Measurements from ENCODE around the gene USP44.

Gene USP44

GRCh38 chr12:95551305-95551704 is at the start of gene USP44:
USP44 (minus strand) TSS chr12:95551476; CDS start chr12:95534256, 17,220 bp downstream.
- H3K36me3 ChIP-seq (ENCODE audit: control insufficient read depth, insufficient read depth, low read length) = no peaks in the 10 kb centered on the region
- peaks cover 10% of the 10 kb centered on the region for H3K4me1 ChIP-seq (ENCODE audit: control insufficient read depth, insufficient read depth, low read length)
- H3K4me3 ChIP-seq (ENCODE audit: low read depth, low read length) = peak within 1 kb of the TSS; percentile 75
- H3K27me3 ChIP-seq (ENCODE audit: control insufficient read depth, insufficient read depth, low read length) = no peaks in the 10 kb centered on the region
- no peaks in the 10 kb centered on the region for H3K9me3 ChIP-seq (ENCODE audit: control insufficient read depth, insufficient read depth, low read length)
- peak within 1 kb of the TSS; percentile 89 for H3K9ac ChIP-seq (ENCODE audit: low read depth, low read length)

GRCh38 chr12:95600567-95600966 is 49.3 kb upstream of the USP44 start:
- Histone ChIP-seq H3K36me3 (ENCODE audit: control insufficient read depth, insufficient read depth, low read length) (no peaks in the 10 kb centered on the region), H3K9ac (ENCODE audit: low read depth, low read length) (no peak overlapping the region), H3K4me3 (ENCODE audit: low read depth, low read length) (no peak overlapping the region), H3K27me3 (ENCODE audit: control insufficient read depth, insufficient read depth, low read length) (no peaks in the 10 kb centered on the region), H3K4me1 (ENCODE audit: control insufficient read depth, insufficient read depth, low read length) (peaks cover 3% of the 10 kb centered on the region), H3K9me3 (ENCODE audit: control insufficient read depth, insufficient read depth, low read length) (no peaks in the 10 kb centered on the region)

- H3K9me3 ChIP-seq (ENCODE audit: control insufficient read depth, insufficient read depth, low read length) = no peaks in the 10 kb centered on the region
- H3K27me3 ChIP-seq (ENCODE audit: control insufficient read depth, insufficient read depth, low read length) = no peaks in the 10 kb centered on the region
- no peaks in the 10 kb centered on the region for H3K36me3 ChIP-seq (ENCODE audit: control insufficient read depth, insufficient read depth, low read length)
- peaks cover 7% of the 10 kb centered on the region for H3K4me1 ChIP-seq (ENCODE audit: control insufficient read depth, insufficient read depth, low read length)
- H3K4me3 ChIP-seq (ENCODE audit: low read depth, low read length) = no peak overlapping the region
- H3K9ac ChIP-seq (ENCODE audit: low read depth, low read length) = no peak overlapping the region
Observed at GRCh38 chr12:95599880-95600279, 48.6 kb upstream of the USP44 start.

- Histone ChIP-seq H3K36me3 (ENCODE audit: control insufficient read depth, insufficient read depth, low read length) (no peaks in the 10 kb centered on the region), H3K4me1 (ENCODE audit: control insufficient read depth, insufficient read depth, low read length) (peaks cover 16% of the 10 kb centered on the region), H3K9ac (ENCODE audit: low read depth, low read length) (no peak overlapping the region)
Observed at GRCh38 chr12:95594136-95594535, 42.9 kb upstream of the USP44 start.

GRCh38 chr12:95593266-95593871 is 42.1 kb upstream of the USP44 start:
- Histone ChIP-seq H3K9ac (ENCODE audit: low read depth, low read length) (no peak overlapping the region), H3K4me1 (ENCODE audit: control insufficient read depth, insufficient read depth, low read length) (peaks cover 16% of the 10 kb centered on the region), H3K9me3 (ENCODE audit: control insufficient read depth, insufficient read depth, low read length) (no peaks in the 10 kb centered on the region), H3K4me3 (ENCODE audit: low read depth, low read length) (no peak overlapping the region), H3K36me3 (ENCODE audit: control insufficient read depth, insufficient read depth, low read length) (no peaks in the 10 kb centered on the region), H3K27me3 (ENCODE audit: control insufficient read depth, insufficient read depth, low read length) (no peaks in the 10 kb centered on the region)

More at GRCh38 chr12:95594136-95594535, 42.9 kb upstream of the USP44 start:
- Histone ChIP-seq H3K9me3 (ENCODE audit: control insufficient read depth, insufficient read depth, low read length) (no peaks in the 10 kb centered on the region), H3K4me3 (ENCODE audit: low read depth, low read length) (no peak overlapping the region), H3K27me3 (ENCODE audit: control insufficient read depth, insufficient read depth, low read length) (no peaks in the 10 kb centered on the region)

- Histone ChIP-seq H3K9me3 (ENCODE audit: control insufficient read depth, insufficient read depth, low read length) (no peaks in the 10 kb centered on the region), H3K4me1 (ENCODE audit: control insufficient read depth, insufficient read depth, low read length) (peaks cover 16% of the 10 kb centered on the region), H3K27me3 (ENCODE audit: control insufficient read depth, insufficient read depth, low read length) (no peaks in the 10 kb centered on the region), H3K9ac (ENCODE audit: low read depth, low read length) (no peak overlapping the region), H3K36me3 (ENCODE audit: control insufficient read depth, insufficient read depth, low read length) (no peaks in the 10 kb centered on the region), H3K4me3 (ENCODE audit: low read depth, low read length) (no peak overlapping the region)
Observed at GRCh38 chr12:95591731-95592130, 40.5 kb upstream of the USP44 start.

- H3K36me3 ChIP-seq (ENCODE audit: control insufficient read depth, insufficient read depth, low read length) = no peaks in the 10 kb centered on the region
- no peaks in the 10 kb centered on the region for H3K9me3 ChIP-seq (ENCODE audit: control insufficient read depth, insufficient read depth, low read length)
- peaks cover 15% of the 10 kb centered on the region for H3K4me1 ChIP-seq (ENCODE audit: control insufficient read depth, insufficient read depth, low read length)
- H3K4me3 ChIP-seq (ENCODE audit: low read depth, low read length) = no peak overlapping the region
- no peak overlapping the region for H3K9ac ChIP-seq (ENCODE audit: low read depth, low read length)
- no peaks in the 10 kb centered on the region for H3K27me3 ChIP-seq (ENCODE audit: control insufficient read depth, insufficient read depth, low read length)
Observed at GRCh38 chr12:95590775-95591174, 39.5 kb upstream of the USP44 start.

GRCh38 chr12:95583933-95584332 is 32.7 kb upstream of the USP44 start:
- Histone ChIP-seq H3K9me3 (ENCODE audit: control insufficient read depth, insufficient read depth, low read length) (no peaks in the 10 kb centered on the region), H3K9ac (ENCODE audit: low read depth, low read length) (no peak overlapping the region), H3K4me3 (ENCODE audit: low read depth, low read length) (no peak overlapping the region), H3K27me3 (ENCODE audit: control insufficient read depth, insufficient read depth, low read length) (no peaks in the 10 kb centered on the region), H3K36me3 (ENCODE audit: control insufficient read depth, insufficient read depth, low read length) (no peaks in the 10 kb centered on the region), H3K4me1 (ENCODE audit: control insufficient read depth, insufficient read depth, low read length) (no peaks in the 10 kb centered on the region)

- H3K27me3 ChIP-seq (ENCODE audit: control insufficient read depth, insufficient read depth, low read length) = no peaks in the 10 kb centered on the region
Observed at GRCh38 chr12:95582230-95583058, 31.2 kb upstream of the USP44 start.

GRCh38 chr12:95577820-95578219 is 26.5 kb upstream of the USP44 start:
- H3K9me3 ChIP-seq (ENCODE audit: control insufficient read depth, insufficient read depth, low read length) = no peaks in the 10 kb centered on the region
- H3K4me1 ChIP-seq (ENCODE audit: control insufficient read depth, insufficient read depth, low read length) = peaks cover 20% of the 10 kb centered on the region
- no peaks in the 10 kb centered on the region for H3K36me3 ChIP-seq (ENCODE audit: control insufficient read depth, insufficient read depth, low read length)
- H3K4me3 ChIP-seq (ENCODE audit: low read depth, low read length) = no peak overlapping the region
- H3K27me3 ChIP-seq (ENCODE audit: control insufficient read depth, insufficient read depth, low read length) = no peaks in the 10 kb centered on the region
- H3K9ac ChIP-seq (ENCODE audit: low read depth, low read length) = no peak overlapping the region

More at GRCh38 chr12:95582230-95583058, 31.2 kb upstream of the USP44 start:
- Histone ChIP-seq H3K9me3 (ENCODE audit: control insufficient read depth, insufficient read depth, low read length) (no peaks in the 10 kb centered on the region), H3K4me3 (ENCODE audit: low read depth, low read length) (no peak overlapping the region), H3K36me3 (ENCODE audit: control insufficient read depth, insufficient read depth, low read length) (no peaks in the 10 kb centered on the region), H3K4me1 (ENCODE audit: control insufficient read depth, insufficient read depth, low read length) (no peaks in the 10 kb centered on the region), H3K9ac (ENCODE audit: low read depth, low read length) (no peak overlapping the region)

- peak overlapping the region; percentile 28 for H3K4me3 ChIP-seq (ENCODE audit: low read depth, low read length)
Observed at GRCh38 chr12:95574799-95575452, 23.6 kb upstream of the USP44 start.

More at GRCh38 chr12:95574799-95575452, 23.6 kb upstream of the USP44 start:
- no peaks in the 10 kb centered on the region for H3K27me3 ChIP-seq (ENCODE audit: control insufficient read depth, insufficient read depth, low read length)
- H3K9ac ChIP-seq (ENCODE audit: low read depth, low read length) = peak overlapping the region; percentile 62
- no peaks in the 10 kb centered on the region for H3K36me3 ChIP-seq (ENCODE audit: control insufficient read depth, insufficient read depth, low read length)
- peaks cover 24% of the 10 kb centered on the region for H3K4me1 ChIP-seq (ENCODE audit: control insufficient read depth, insufficient read depth, low read length)
- H3K9me3 ChIP-seq (ENCODE audit: control insufficient read depth, insufficient read depth, low read length) = no peaks in the 10 kb centered on the region

All from iPS-15b (cell line).